Cardiac fibroblast (primary cell): ENCODE data around the gene CDK5.
"Not testable (repeated sequence)": the region's sequence is repeated elsewhere in the genome, so short reads cannot be mapped to it uniquely, and the experiment has no call there.

Source experiments
- DNase-seq, 2 donors: peaks; one replicate each; pipeline versions ENCODE4 v3.0.0 to v3.0.0-alpha.2; 2010; ENCODE audit warnings: low read depth in 2 of 2
- H3K4me3 ChIP-seq, 2 donors: replicated peaks in 1 of 2; 1 replicate in 1 of 2; 2 replicates in 1 of 2; pipeline ENCODE4 v1.5.1; 2011; ENCODE audit warnings: low read depth in 2 of 2, low read length in 2 of 2, mild to moderate bottlenecking in 2 of 2, moderate library complexity in 1 of 2
- CTCF ChIP-seq: IDR thresholded peaks from one replicate; pipeline ENCODE4 v1.5.1; 2011; ENCODE audit warnings: low read depth, mild to moderate bottlenecking, low read length, inconsistent platforms

The CDK5 gene

DNA sequence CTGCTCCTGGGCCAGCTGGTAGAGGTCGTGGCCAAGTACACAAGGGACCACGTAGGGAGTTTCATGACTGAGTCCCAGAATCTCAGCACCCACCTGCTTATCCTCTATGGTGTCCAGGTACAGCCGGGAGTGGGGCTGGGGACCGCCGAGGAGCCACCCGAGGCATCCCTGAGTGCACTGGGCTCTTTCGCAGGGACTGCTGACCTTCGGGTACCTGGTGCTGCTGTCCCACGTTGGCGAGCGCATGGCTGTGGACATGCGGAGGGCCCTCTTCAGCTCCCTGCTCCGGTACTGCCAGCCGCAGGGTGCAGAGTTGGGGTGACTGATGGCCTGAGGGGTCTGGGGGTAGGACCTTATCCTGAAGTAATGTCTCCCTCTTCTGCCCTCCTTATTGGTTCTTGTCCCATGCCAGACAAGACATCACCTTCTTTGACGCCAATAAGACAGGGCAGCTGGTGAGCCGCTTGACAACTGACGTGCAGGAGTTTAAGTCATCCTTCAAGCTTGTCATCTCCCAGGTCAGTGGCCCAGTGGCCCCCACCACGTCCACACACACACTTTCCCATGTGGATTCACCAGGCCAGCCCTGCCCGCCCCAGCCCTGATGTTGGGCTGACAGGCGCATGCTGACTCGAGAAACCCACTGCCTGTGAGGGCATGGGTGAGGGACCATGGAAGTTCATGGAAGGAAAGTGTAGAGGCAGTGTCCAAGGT is 23.2 kb downstream of the CDK5 start:
- no peak for DNase-seq
- no peak overlapping the region for H3K4me3 ChIP-seq
- no peak for TF ChIP-seq CTCF

DNA sequence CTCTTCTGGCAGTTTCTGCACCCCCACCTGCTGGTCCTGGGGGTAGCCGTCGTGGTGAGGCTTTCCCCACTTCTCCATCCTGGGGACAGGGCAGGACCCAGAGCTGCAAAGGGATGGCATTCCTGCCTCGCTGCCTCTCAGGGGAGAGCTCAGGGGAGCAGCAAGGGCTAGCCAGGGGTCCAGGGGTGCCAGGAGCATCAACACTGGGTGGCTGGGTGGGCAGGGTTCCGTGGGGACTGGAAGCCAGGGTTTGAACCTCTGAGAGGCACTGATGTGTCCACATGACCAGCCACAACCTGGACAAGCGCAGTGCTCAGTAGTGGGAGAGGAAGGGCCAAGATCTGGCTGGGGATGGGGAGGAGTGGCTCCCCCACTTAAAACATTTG is 23.8 kb downstream of the CDK5 start:
- no peak for TF ChIP-seq CTCF
- no peak overlapping the region for H3K4me3 ChIP-seq
- no peak for DNase-seq

DNA sequence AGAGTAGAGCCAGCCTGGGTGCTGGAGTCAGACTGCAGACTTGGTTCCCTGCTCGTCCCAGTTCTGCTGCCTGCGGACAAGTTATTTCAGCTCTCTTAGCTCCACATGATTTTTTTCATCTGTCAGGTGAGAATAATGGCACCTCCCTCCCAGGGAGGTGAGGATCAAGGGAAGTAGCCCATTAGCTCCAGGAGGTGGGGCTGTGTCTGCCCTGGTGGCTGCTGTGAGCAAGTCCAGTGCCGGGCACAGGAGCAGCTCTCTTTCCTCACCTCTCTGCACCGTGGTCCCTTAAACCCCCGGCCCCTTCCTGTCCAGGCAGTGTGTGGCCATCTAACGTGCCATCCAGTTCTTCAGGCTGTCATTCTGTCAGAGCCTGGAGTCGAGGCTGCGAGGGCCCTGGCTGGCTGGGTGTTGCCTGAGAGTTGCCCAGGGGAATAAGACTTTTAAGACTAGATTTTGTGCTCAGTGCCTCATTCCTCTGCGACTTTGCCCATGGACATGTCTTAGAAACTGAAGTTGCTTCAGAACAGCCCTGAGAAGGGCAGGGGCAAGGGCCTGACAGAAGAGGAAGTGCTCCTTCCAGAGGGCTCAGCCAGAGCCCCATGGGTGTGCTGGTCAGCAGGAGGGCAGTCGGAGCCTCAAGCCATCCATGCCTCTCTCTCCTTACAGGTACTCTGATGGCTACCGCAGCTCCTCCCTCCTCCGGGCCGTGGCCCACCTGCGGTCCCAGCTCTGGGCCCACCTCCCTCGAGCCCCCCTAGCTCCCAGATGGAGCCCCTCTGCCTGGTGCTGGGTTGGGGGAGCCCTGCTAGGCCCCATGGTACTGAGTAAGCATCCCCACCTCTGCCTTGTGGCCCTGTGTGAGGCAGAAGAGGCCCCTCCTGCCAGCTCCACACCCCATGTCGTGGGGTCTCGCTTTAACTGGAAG is 24.5 kb downstream of the CDK5 start:
- TF ChIP-seq CTCF: no peak
- no peak overlapping the region for H3K4me3 ChIP-seq
- no peak for DNase-seq

DNA sequence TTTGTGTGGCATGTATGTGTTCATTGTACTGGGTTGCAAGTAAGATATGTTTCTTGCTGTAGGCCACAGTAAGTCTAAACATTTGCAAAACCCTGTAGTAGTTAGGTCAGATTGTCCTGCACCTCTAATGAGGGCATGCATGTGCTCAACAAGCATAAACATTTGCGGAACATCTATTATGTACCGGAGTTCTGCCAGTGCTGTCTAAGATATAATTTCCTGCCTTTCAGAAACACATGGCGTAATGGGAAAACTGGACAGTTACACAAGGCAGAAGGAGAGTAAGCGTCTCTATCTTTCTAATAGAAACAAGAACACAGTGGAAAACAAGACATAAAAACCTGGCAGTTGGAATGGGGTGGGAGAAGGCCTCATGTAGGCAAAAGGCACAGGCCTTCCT is 26.7 kb downstream of the CDK5 start:
- H3K4me3 ChIP-seq: no peak overlapping the region
- no peak for DNase-seq
- TF ChIP-seq CTCF: no peak

DNA sequence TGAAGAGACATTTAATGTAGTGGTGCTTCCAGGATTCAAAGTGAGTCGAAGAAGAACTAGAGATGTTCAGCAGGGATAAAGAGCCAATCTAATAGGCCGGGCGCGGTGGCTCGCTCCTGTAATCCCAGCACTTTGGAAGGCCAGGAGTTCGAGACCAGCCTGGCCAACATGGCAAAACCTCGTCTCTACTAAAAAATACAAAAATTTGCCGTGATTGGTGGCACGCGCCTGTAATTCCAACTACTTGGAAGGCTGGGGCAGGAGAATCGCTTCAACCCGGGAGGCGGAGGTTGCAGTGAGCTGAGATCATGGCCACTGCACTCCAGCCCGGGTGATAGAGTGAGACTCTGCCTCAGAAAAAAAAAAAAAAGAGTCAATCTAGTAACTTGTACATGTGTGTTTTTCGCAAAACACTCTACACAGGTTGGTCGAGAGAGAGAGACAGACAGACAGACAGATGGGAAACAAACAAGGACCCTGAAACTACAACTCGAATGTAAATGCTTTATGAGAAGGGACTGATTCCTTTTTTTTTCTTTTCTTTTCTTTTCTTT is 28.7 kb downstream of the CDK5 start:
- no peak for TF ChIP-seq CTCF
- H3K4me3 ChIP-seq: peak overlapping the region; percentile 69 to 92
- DNase-seq: no peak

DNA sequence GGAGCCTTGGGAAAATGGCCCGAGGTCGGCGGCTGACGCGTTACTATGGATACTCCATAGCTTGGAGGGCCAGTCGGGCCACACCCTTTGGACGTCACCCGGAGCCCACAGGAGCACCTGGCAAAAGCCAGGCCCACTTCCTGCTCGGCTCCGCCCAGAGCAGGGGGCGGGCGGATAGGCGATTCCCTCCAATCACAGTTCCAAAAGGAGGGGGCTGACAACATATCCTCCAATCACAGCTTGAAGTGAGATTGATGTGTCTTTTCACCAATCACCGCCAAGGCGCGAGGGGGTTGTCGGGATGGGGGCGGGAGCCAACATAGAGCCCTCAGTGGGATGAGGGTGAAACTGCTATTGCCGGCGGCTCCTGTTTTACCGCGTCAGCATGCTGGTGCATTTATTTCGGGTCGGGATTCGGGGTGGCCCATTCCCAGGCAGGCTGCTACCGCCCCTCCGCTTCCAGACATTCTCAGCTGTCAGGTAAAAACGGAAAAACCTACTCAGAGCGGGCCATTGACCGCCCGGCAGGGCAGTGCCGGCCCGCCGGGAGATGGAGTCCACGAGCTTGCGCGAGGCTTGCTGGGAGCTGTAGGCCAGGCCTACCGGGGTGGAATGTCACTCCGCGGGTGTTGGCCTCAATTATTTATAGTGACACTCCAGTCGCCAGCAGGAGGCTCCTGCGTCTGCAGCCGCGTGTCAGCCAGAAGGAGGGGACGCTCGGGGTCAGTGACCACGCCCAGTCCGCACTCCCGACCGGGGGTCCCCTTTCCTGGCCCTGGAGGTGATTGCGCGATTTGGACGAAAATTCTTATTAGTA is 29.4 kb downstream of the CDK5 start, which contains the start of gene ABCB8:
Gene ABCB8, plus strand, starts transcription at position 320 of the 817 bp plus-strand sequence. Its CDS starts 66 bp downstream, at position 386.
- TF ChIP-seq CTCF: peak; percentile 28
- DNase-seq: peak; percentile 100
- H3K4me3 ChIP-seq: peak within 1 kb of the TSS; percentile 69 to 92

GRCh38 chr7:151027728-151028130 is 30.0 kb downstream of the CDK5 start:
- not testable (repeated sequence) for DNase-seq
- H3K4me3 ChIP-seq: peak overlapping the region; percentile 45 to 46

DNA sequence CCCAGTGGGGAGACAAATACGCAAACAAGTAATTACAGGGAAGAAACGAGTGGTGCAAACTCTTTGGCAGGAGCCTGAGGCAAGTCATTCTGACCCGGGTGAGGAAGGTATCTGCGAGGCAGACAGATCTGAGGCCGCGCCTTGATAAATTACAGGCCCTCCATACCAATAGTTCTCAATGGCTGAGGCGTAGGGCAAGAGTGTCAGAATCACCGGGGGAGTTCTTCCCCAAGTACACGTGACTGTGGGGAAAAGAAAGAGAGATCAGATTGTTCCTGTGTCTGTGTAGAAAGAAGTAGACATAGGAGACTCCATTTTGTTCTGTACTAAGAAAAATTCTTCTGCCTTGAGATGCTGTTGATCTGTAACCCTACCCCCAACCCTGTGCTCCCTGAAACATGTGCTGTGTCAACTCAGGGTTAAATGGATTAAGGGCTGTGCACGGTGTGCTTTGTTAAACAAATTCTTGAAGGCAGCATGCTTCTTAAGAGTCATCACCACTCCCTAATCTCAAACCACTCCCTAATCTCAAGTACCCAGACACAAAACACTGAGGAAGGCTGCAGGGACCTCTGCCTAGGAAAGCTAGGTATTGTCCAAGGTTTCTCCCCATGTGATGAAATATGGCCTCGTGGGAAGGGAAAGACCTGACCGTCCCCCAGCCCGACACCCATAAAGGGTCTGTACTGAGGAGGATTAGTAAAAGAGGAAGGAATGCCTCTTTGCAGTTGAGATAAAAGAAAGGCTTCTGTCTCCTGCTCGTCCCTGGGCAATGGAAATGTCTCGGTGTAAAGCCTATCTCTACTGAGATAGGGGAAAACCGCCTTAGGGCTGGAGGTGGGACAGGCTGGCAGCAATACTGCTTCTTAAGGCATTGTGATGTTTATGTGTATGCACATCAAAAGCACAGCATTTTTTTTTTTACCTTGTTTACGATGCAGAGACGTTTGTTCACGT is 30.6 kb downstream of the CDK5 start:
- DNase-seq, H3K4me3 ChIP-seq: not testable (repeated sequence)
